Kasumi-1 (cell line): ENCODE measurements around the gene CACNA2D2.

Source experiments
- DNase-seq, 2 experiments: peaks; one replicate each; lab custom pipeline; 2025; lab: John Stamatoyannopoulos, UW

Gene CACNA2D2

DNA sequence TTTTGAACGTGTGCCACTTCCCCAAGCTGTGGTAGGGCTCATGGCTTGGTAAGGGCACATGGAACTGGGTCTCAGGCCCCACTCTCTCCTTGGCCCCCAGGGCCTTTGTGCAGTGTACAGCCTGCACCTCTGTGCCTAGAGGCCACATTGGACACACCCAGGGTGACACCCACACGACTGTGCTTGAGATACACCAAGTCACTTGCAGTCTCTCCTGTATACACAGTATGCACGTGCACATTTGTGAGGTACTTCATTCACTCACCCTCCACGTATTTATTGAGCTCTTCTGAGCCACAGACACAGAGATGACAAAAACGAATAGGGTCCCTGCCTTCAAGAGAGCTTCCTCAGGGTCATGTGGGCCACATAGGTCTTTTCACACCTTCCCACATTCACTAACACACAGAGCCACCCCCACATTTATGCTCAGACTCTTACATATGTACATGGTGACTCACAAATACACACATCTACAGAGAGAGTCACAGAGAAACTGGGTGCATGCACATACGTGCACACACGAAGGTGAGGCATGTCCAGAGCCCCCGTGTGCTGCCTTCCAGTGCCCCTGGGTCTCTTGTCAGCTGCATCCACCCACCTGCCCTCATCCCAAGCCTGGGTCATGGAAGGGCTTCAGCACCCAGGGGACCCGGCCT lies 134.3 kb downstream of the CACNA2D2 start:
- DNase-seq = no peak

DNA sequence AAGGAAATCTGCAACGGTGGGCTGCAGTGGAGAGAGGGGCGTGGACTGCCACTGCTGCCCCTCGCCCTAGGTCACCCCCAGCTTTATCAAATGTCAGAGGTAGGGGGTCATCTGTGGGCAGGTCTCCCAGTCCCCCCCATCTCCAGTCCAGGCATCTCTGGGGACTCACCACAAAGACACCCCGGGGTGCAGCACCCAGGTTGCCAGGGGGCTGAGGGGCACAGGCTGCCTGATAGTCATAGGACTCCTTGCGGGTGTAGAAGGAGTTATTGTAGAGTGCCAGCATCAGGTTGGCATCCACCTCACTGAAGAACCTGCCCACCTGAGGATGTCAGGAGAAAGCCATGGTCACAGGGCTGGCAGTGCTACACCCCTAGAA lies 137.6 kb downstream of the CACNA2D2 start:
- DNase-seq = no peak

GRCh38 chr3:50365080-50365841 lies 138.2 kb downstream of the CACNA2D2 start:
- DNase-seq = no peak

DNA sequence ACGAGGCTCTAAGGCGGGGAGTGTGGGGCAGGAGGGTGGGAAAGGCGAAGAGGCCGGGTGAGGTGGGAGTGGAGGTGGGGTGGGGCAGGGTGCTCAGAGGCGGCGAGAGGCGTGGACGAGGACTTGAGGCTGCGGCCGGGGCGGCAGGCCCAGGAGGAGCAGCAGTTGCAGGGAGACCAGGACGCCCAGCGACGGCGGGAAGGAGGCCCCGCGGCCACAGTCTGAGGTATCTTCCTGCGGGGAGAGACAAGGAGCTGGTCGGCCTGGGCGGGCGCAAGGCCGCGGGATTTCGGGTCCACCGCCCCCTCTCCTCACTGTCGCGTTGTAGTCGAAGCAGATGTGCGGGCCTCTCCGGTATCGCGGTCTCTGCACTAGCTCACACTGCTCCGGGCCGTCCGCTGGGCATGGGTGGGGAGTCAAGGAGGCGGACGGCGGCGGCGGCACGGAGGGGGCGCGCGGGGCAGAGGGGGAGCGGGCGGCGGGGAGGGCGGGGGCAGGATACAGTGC lies 138.8 kb downstream of the CACNA2D2 start:
- DNase-seq = no peak

DNA sequence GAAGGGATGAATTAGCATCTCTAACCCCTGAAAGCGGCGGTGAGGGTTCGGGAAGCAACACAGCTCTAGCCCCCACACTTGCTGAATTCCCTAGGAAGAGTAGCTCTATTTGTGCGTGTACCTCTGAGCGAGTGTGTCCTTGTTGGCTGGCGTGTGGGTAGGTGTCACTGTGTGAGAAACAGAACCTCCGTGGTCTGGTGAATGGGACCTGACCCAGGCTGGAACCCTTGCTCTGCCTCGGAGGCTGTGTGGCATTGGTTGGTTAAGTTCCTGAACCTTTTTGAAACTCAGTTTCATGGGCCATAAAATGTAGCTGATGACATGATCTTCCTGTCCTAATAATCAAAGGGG lies 143.7 kb downstream of the CACNA2D2 start:
- DNase-seq = no peak

GRCh38 chr3:50358911-50359759 lies 144.3 kb downstream of the CACNA2D2 start, which contains the start of gene TMEM115:
TMEM115 (minus strand) TSS chr3:50359521; CDS start chr3:50359063, 458 bp downstream.
- peak; percentile 99 for DNase-seq

DNA sequence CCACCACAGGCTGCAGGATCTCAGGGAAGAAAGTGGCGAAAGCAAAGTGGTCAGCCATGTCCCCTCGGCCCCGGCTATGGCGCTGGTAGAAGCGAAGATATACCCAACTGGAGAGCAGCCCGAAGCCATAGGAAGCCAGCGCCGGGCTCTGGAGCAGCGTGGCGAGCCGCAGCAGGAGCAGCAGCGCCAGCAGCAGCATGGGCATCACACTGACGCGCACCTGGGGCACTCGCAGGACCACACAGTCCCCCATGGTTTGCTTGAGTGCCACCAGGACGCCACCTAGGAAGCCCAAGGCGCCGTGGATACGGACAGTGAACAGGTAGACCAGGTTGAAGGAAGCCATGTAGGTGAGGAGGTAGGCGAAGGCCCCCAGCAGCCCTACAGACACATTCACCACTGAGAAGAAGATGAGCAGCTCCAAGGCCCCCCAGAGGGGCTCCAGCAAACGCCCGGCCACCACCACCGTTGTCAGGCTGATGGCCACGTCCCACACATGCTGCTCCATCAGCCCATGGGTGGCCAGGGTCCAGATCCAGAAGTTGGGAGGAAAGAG lies 145.0 kb downstream of the CACNA2D2 start:
- DNase-seq = no peak

DNA sequence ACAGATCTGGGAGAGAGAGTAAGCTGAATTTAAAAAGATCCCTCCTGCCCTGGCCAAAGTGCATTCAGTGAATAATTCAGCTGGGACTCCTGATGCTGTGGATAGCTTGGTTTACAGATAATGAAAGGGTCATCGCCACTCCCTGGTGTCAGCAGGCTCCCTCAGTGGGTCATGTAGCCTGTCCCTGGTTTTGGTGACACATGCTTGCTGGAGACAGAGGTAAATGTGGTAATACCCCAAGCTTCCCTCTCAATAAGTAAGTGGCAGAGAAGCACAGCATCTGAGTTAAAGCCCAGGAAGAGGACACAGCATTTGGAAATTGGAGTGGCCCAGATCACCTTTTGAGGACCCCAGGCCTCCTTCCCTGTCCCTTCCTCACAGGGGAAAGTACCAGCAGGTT lies 146.0 kb downstream of the CACNA2D2 start:
- DNase-seq = no peak

DNA sequence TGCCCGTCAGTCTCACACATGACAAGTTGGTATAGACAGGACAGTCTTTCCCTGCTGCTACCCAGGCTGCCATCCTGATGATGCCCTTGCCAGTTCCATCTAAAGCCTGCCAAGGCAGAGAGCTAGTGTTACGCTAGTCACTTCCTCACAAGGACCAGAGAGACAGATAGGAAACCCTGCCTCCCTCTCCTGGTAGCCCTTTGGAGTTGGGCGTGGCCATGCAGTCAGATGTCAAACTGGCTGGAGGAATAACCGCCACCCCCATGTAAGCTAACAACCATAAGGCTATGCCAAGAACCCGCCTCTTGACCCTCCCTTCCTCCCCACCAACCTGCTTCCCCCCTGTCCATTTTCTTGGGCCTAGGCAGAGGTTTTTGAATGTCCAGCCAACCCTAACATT lies 146.9 kb downstream of the CACNA2D2 start:
- no peak for DNase-seq

- DNase-seq = no peak
Measured at GRCh38 chr3:50355829-50356552, 147.4 kb downstream of the CACNA2D2 start.

DNA sequence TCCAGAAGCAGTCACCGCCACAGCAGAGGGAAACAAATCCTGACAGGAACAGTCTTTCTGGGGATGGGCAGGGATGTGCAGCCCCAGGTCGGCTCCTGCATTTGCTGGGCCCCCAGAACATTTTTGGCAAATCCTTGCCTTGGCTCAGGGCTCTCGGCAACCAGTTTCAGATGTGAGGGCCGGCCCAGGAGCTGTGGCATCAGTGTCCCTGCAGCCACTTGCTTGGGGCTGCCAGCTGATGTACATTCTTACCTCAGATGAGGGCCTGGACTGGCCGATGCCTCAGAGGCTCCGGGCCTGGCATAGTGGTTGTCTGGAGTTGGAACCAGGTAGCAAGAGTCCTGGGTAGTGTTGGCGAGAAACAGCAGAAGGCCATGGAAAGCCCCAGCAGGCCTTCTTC lies 148.6 kb downstream of the CACNA2D2 start:
- no peak for DNase-seq

- no peak for DNase-seq
Measured at GRCh38 chr3:50354186-50354764, 149.2 kb downstream of the CACNA2D2 start.

DNA sequence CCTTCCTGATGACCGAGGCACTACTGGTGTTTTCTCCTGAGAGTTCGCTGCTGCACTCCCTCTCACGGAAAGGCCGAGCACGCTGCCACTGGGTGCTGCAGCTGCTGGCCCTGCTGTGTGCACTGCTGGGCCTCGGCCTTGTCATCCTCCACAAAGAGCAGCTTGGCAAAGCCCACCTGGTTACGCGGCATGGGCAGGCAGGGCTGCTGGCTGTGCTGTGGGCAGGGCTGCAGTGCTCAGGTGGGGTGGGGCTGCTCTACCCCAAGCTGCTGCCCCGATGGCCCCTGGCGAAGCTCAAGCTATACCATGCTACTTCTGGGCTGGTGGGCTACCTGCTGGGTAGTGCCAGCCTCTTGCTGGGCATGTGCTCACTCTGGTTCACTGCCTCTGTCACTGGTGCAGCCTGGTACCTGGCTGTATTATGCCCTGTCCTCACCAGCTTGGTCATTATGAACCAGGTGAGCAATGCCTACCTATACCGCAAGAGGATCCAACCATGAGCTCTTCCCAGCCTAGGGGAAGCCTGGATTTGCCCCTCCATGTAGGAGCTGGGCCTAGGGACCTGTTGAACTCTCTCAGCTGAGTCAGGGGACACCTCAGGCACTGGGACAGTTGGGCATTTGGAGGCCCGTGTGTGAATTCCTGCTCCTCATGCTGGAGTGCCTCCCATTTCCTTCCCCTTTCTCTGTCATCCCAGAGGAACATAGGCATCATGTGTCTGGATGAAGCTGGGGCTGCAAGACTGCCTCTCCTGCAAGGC lies 150.0 kb downstream of the CACNA2D2 start:
- no peak for DNase-seq

GRCh38 chr3:50352781-50353180 lies 150.7 kb downstream of the CACNA2D2 start:
- DNase-seq = peak; percentile 37 to 52

DNA sequence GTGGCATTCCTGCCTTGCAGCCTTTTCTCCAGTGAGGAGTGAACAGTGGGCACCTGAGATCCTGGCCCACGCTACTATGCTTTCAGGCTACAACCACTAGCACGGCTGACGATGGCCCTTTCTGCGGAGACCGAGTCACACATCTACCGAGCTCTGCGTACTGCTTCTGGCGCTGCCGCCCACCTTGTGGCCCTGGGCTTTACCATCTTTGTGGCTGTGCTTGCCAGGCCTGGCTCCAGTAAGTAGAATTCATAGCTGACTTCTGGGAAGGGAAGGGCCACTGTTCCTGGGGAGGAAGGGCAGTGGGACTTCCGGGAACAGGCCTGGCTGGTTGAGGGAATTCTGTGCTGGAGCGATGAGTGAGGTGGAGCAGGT lies 152.1 kb downstream of the CACNA2D2 start:
- DNase-seq = no peak

- DNase-seq = peak; percentile 85 to 90
Measured at GRCh38 chr3:50350527-50351322, 152.7 kb downstream of the CACNA2D2 start, which contains the start of the genes CYB561D2 and NPRL2. CYB561D2 (plus strand) TSS chr3:50350862; CDS start chr3:50351434, 572 bp downstream. NPRL2 (minus strand) TSS chr3:50350775; CDS start chr3:50350652, 123 bp downstream.

GRCh38 chr3:50350213-50350526 lies 153.3 kb downstream of the CACNA2D2 start:
- no peak for DNase-seq

DNA sequence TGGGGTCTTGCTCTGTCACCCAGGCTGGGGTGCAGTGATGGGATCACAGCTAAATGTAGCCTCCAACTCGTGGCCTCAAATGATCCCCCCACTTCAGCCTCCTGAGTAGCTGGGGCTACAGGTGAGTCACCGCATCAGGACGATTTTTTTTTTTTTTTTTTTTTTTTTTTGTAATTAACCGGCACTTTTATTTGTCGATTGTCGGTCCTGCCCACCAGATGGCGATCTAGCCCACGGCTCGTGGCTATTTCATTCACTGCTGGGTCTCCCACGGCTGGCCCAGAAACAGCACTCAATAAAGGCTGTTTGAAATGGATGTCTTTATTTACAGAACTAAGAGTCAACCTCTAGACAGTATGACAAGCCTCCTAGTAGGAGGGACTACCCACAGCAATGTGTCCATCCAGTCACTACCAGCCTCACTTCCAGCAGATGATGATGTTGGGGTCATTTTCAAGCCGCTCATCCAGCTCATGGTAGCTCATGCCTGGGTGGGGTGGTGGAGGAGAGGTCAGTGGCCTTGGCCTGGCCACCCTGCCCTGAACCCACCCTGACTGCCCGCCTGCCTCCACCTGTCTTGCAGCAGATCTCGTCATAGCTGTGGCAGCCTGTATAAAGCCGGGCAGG lies 156.1 kb downstream of the CACNA2D2 start:
- peak; percentile 49 to 55 for DNase-seq
